ENCODE results near the gene GSTO1.

GSTO1 gene

GRCh38 chr10:104259999-104260774, 5.5 kb downstream of the GSTO1 start:
- peak; percentile 42 for ATAC-seq
- TF ChIP-seq GLIS3 (CRISPR knock-in tag; IDR thresholded peaks at IDR 0.05) (no peak), TCF4 (CRISPR knock-in tag; IDR thresholded peaks at IDR 0.05; ENCODE audit: borderline replicate concordance) (no peak), ZC3H10 (CRISPR knock-in tag; IDR thresholded peaks at IDR 0.05) (no peak), ZNF8 (CRISPR knock-in tag; IDR thresholded peaks at IDR 0.05) (no peak), ISL1 (CRISPR knock-in tag; IDR thresholded peaks at IDR 0.05) (no peak)
- TF ChIP-seq, protein P1, sequence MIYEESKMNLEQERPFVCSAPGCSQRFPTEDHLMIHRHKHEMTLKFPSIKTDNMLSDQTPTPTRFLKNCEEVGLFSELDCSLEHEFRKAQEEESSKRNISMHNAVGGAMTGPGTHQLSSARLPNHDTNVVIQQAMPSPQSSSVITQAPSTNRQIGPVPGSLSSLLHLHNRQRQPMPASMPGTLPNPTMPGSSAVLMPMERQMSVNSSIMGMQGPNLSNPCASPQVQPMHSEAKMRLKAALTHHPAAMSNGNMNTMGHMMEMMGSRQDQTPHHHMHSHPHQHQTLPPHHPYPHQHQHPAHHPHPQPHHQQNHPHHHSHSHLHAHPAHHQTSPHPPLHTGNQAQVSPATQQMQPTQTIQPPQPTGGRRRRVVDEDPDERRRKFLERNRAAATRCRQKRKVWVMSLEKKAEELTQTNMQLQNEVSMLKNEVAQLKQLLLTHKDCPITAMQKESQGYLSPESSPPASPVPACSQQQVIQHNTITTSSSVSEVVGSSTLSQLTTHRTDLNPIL (CRISPR knock-in tag; IDR thresholded peaks at IDR 0.05; ENCODE audit: low read depth) = no peak

GRCh38 chr10:104260775-104261115, 6.1 kb downstream of the GSTO1 start:
- peak; percentile 86 for ATAC-seq
- TF ChIP-seq PATZ1 (CRISPR knock-in tag; IDR thresholded peaks at IDR 0.05; ENCODE audit: borderline replicate concordance) = no peak
- no peak for TF ChIP-seq ISL1 (CRISPR knock-in tag; IDR thresholded peaks at IDR 0.05)
- no peak for TF ChIP-seq GLIS3 (CRISPR knock-in tag; IDR thresholded peaks at IDR 0.05)
- TF ChIP-seq TOX (CRISPR knock-in tag; IDR thresholded peaks at IDR 0.05; ENCODE audit: borderline replicate concordance) = no peak
- no peak for TF ChIP-seq CSDC2 (CRISPR knock-in tag; IDR thresholded peaks at IDR 0.05)

DNA sequence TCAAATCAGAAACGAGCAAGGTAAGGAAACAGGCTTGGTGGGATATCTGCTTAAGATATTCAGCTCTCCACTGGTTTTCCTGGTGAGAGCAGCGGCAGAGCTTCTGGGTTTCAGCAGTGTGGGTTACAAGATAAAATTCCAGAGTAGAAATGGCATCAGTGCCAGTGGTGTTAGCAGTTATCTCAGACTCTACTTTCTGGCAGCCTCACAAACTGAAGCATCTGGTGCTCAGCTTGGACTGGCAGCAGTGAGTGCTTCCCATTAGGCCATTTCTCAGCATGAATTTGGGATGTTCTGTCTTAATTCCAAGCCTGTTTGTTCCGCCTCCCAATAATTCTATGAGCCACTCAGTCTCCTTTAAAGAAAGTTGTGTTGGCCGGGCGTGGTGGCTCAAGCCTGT, 7.4 kb downstream of the GSTO1 start:
- TF ChIP-seq RARB (CRISPR knock-in tag; IDR thresholded peaks at IDR 0.05) = no peak
- no peak for TF ChIP-seq ARNTL (CRISPR knock-in tag; IDR thresholded peaks at IDR 0.05; ENCODE audit: borderline replicate concordance, low read depth)
- ATAC-seq = no peak

GRCh38 chr10:104264783-104265182, 10.1 kb downstream of the GSTO1 start:
- ATAC-seq = no peak

GRCh38 chr10:104267721-104268404, 13.2 kb downstream of the GSTO1 start:
- ATAC-seq = no peak
- TF ChIP-seq ESRRG (CRISPR knock-in tag; IDR thresholded peaks at IDR 0.05) = no peak
- no peak for TF ChIP-seq TOX (CRISPR knock-in tag; IDR thresholded peaks at IDR 0.05; ENCODE audit: borderline replicate concordance)
- no peak for TF ChIP-seq PPARA (CRISPR knock-in tag; IDR thresholded peaks at IDR 0.05; ENCODE audit: borderline replicate concordance)
- TF ChIP-seq OSR1 (CRISPR knock-in tag; IDR thresholded peaks at IDR 0.05) = no peak
- TF ChIP-seq CSDC2 (CRISPR knock-in tag; IDR thresholded peaks at IDR 0.05) = no peak
- no peak for TF ChIP-seq ISL1 (CRISPR knock-in tag; IDR thresholded peaks at IDR 0.05)
- no peak for TF ChIP-seq ARNTL (CRISPR knock-in tag; IDR thresholded peaks at IDR 0.05; ENCODE audit: borderline replicate concordance, low read depth)
- TF ChIP-seq RARB (CRISPR knock-in tag; IDR thresholded peaks at IDR 0.05) = no peak
- TF ChIP-seq ZFP30 (CRISPR knock-in tag; IDR thresholded peaks at IDR 0.05) = no peak
- no peak for TF ChIP-seq POU6F1 (CRISPR knock-in tag; IDR thresholded peaks at IDR 0.05; ENCODE audit: borderline replicate concordance, low read depth)
- TF ChIP-seq, protein P2, sequence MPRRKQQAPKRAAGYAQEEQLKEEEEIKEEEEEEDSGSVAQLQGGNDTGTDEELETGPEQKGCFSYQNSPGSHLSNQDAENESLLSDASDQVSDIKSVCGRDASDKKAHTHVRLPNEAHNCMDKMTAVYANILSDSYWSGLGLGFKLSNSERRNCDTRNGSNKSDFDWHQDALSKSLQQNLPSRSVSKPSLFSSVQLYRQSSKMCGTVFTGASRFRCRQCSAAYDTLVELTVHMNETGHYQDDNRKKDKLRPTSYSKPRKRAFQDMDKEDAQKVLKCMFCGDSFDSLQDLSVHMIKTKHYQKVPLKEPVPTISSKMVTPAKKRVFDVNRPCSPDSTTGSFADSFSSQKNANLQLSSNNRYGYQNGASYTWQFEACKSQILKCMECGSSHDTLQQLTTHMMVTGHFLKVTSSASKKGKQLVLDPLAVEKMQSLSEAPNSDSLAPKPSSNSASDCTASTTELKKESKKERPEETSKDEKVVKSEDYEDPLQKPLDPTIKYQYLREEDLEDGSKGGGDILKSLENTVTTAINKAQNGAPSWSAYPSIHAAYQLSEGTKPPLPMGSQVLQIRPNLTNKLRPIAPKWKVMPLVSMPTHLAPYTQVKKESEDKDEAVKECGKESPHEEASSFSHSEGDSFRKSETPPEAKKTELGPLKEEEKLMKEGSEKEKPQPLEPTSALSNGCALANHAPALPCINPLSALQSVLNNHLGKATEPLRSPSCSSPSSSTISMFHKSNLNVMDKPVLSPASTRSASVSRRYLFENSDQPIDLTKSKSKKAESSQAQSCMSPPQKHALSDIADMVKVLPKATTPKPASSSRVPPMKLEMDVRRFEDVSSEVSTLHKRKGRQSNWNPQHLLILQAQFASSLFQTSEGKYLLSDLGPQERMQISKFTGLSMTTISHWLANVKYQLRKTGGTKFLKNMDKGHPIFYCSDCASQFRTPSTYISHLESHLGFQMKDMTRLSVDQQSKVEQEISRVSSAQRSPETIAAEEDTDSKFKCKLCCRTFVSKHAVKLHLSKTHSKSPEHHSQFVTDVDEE (CRISPR knock-in tag; IDR thresholded peaks at IDR 0.05) = no peak
- no peak for TF ChIP-seq ZFP3 (CRISPR knock-in tag; IDR thresholded peaks at IDR 0.05)

More at GRCh38 chr10:104264783-104265182, 10.1 kb downstream of the GSTO1 start:
- TF ChIP-seq ZFP30 (CRISPR knock-in tag; IDR thresholded peaks at IDR 0.05) (no peak), ARNTL (CRISPR knock-in tag; IDR thresholded peaks at IDR 0.05; ENCODE audit: borderline replicate concordance, low read depth) (no peak), POU6F1 (CRISPR knock-in tag; IDR thresholded peaks at IDR 0.05; ENCODE audit: borderline replicate concordance, low read depth) (no peak), ZFP3 (CRISPR knock-in tag; IDR thresholded peaks at IDR 0.05) (no peak), SNAI2 (CRISPR knock-in tag; IDR thresholded peaks at IDR 0.05) (no peak)
- TF ChIP-seq, protein P1 (CRISPR knock-in tag; IDR thresholded peaks at IDR 0.05; ENCODE audit: low read depth) = no peak
